ENCODE measurements around the gene COX7A1. TPM values are rescaled to one million over a fixed set of nuclear protein-coding genes. Genes with fewer than 3 reads are reported as not detected.
"Not testable (repeated sequence)": the region's sequence is repeated elsewhere in the genome, so short reads cannot be mapped to it uniquely, and the experiment has no call there.

Gene COX7A1
- total RNA-seq, 1 experiment from 2014 or later: not detected

DNA sequence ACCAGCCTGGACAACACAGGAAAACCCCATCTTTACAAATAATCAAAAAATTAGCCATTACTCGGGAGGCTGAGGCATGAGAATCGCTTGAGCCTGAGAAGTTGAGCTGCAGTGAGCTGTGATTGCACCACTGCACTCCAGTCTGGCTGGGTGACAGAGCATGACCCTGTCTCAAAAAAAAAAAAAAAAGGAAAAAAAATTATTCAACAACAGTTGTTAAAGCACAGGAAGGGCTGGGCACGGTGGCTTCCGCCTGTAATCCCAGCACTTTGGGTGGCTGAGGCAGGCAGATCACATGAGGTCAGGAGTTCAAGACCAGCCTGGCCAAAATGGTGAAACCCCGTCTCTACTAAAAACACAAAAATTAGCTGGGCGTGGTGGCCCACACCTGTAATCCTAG, 21.0 kb downstream of the COX7A1 start:
- not testable (repeated sequence) for H3K4me1 ChIP-seq (ENCODE audit: insufficient read depth, low read length); H3K9ac ChIP-seq (ENCODE audit: extremely low read depth, insufficient read length, low read length); H3K9me3 Mint-ChIP-seq; H3K79me2 ChIP-seq (ENCODE audit: insufficient read depth, low read length); H4K8ac ChIP-seq (replicated peaks; ENCODE audit: insufficient read length, low read depth, low read length); H3T11ph ChIP-seq (ENCODE audit: low read length); H4K20me1 ChIP-seq (ENCODE audit: control insufficient read depth, insufficient read depth, insufficient read length); H3K27ac Mint-ChIP-seq; H3K4me3 Mint-ChIP-seq; H3K27me3 Mint-ChIP-seq (ENCODE audit: low read depth); H2BK12ac ChIP-seq (ENCODE audit: insufficient read length, low read depth, low read length); H3K36me3 Mint-ChIP-seq (ENCODE audit: insufficient read depth in 1 of 3, low read depth in 3 of 3); H2BK15ac ChIP-seq (ENCODE audit: low read depth, low read length); H3K27ac ChIP-seq (ENCODE audit: insufficient read length, low read depth, low read length); H3K4ac ChIP-seq (ENCODE audit: low read depth, low read length); H3K56ac ChIP-seq (ENCODE audit: insufficient read length, low read depth, low read length); DNase-seq; H2BK120ac ChIP-seq (ENCODE audit: low read depth, low read length, poor library complexity, severe bottlenecking); H3K79me1 ChIP-seq (ENCODE audit: insufficient read depth, low read depth, low read length, poor library complexity, severe bottlenecking); H4K91ac ChIP-seq (ENCODE audit: insufficient read length, low read depth, low read length); H2AFZ ChIP-seq (ENCODE audit: low read length); H3K9me3 ChIP-seq (ENCODE audit: control insufficient read depth, low read depth, low read length); H3K27me3 ChIP-seq (ENCODE audit: insufficient read depth, low read length); H3K23ac ChIP-seq (ENCODE audit: insufficient read length, low read depth, low read length); H3K4me2 ChIP-seq (ENCODE audit: insufficient read depth, insufficient read length, low read length); H3K18ac ChIP-seq (ENCODE audit: insufficient read length, low read depth, low read length); H3K14ac ChIP-seq (ENCODE audit: insufficient read depth, low read length); H2BK5ac ChIP-seq (ENCODE audit: insufficient read length, low read length); H4K5ac ChIP-seq (ENCODE audit: insufficient read length, low read depth, low read length); H2BK20ac ChIP-seq (ENCODE audit: low read depth, low read length, poor library complexity, severe bottlenecking); H3K23me2 ChIP-seq (ENCODE audit: insufficient read length, low read depth, low read length, poor library complexity, severe bottlenecking); H2AK5ac ChIP-seq (ENCODE audit: insufficient read length, low read length)
- H3K4me1 Mint-ChIP-seq: peaks cover 9 to 11% of the 10 kb centered on the region in 2 experiments
- WGBS (ENCODE audit: extremely low coverage, insufficient read length, low lambda C conversion rate): no CpG with 5 or more reads among the region's 6 CpGs
